ENCODE measurements around the gene ADAMTS6. TPM values are rescaled to one million over a fixed set of nuclear protein-coding genes. Genes with fewer than 3 reads are reported as not detected.

Gene ADAMTS6
- total RNA-seq, 3 donors from 2014 or later: 0.69 to 3.6 (median 1.4) TPM

- TF ChIP-seq, protein P1, sequence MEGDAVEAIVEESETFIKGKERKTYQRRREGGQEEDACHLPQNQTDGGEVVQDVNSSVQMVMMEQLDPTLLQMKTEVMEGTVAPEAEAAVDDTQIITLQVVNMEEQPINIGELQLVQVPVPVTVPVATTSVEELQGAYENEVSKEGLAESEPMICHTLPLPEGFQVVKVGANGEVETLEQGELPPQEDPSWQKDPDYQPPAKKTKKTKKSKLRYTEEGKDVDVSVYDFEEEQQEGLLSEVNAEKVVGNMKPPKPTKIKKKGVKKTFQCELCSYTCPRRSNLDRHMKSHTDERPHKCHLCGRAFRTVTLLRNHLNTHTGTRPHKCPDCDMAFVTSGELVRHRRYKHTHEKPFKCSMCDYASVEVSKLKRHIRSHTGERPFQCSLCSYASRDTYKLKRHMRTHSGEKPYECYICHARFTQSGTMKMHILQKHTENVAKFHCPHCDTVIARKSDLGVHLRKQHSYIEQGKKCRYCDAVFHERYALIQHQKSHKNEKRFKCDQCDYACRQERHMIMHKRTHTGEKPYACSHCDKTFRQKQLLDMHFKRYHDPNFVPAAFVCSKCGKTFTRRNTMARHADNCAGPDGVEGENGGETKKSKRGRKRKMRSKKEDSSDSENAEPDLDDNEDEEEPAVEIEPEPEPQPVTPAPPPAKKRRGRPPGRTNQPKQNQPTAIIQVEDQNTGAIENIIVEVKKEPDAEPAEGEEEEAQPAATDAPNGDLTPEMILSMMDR (IDR thresholded peaks at IDR 0.05): no peak
- intact Hi-C loops (cut with DNase I, micrococcal nuclease): no loop called here
- H3K36me3 ChIP-seq (ENCODE audit: low read depth): no peaks in the 10 kb centered on the region
- ATAC-seq (no peak), DNase-seq (no peak)
- no peak overlapping the region for H3K4me3 ChIP-seq
- no peaks in the 10 kb centered on the region for H3K4me1 ChIP-seq (ENCODE audit: low read depth)
- no peaks in the 10 kb centered on the region for H3K9me3 ChIP-seq
Measured at GRCh38 chr5:65299861-65300260, 181.9 kb downstream of the ADAMTS6 start.

- intact Hi-C loops (cut with DNase I, micrococcal nuclease): no loop called here
- no peaks in the 10 kb centered on the region for H3K9me3 ChIP-seq
- TF ChIP-seq, protein P1 (IDR thresholded peaks at IDR 0.05): no peak
- ATAC-seq (no peak), DNase-seq (no peak)
- H3K36me3 ChIP-seq (ENCODE audit: low read depth): no peaks in the 10 kb centered on the region
- H3K4me3 ChIP-seq: no peak overlapping the region
- no peaks in the 10 kb centered on the region for H3K4me1 ChIP-seq (ENCODE audit: low read depth)
Measured at GRCh38 chr5:65296067-65296466, 185.7 kb downstream of the ADAMTS6 start.

- Histone ChIP-seq H3K9me3 (no peaks in the 10 kb centered on the region), H3K36me3 (ENCODE audit: low read depth) (no peaks in the 10 kb centered on the region), H3K4me3 (no peak overlapping the region), H3K4me1 (ENCODE audit: low read depth) (no peaks in the 10 kb centered on the region)
- intact Hi-C loops (cut with DNase I, micrococcal nuclease): no loop called here
- no peak for ATAC-seq
- no peak for DNase-seq
- TF ChIP-seq, protein P1 (IDR thresholded peaks at IDR 0.05): no peak
Measured at GRCh38 chr5:65292196-65292595, 189.5 kb downstream of the ADAMTS6 start.

DNA sequence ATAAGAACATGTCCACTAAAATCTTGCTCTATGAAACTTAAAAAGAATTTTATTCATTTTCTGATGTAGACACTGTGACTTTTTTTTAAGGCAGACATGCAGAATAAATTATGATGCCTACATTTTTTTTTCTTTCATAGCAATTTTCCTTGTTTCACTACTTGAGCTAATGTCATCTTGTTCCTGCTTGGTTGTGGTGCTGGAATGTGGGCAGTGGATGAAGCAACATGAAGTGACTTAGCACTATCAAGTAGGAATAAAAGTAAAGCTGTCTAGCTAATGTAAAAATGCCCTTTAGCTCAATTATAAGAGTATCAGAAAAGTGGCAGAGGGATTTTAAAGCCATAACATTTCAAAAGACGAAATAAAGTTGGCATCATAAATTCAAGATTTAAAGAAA is 191.0 kb downstream of the ADAMTS6 start:
- no peak for ATAC-seq
- TF ChIP-seq, protein P1 (IDR thresholded peaks at IDR 0.05): no peak

GRCh38 chr5:65288657-65289056 is 193.1 kb downstream of the ADAMTS6 start:
- DNase-seq (no peak), ATAC-seq (no peak)
- TF ChIP-seq, protein P1 (IDR thresholded peaks at IDR 0.05): no peak
- intact Hi-C loops (cut with DNase I, micrococcal nuclease): no loop called here
- H3K4me1 ChIP-seq (ENCODE audit: low read depth): no peaks in the 10 kb centered on the region
- no peak overlapping the region for H3K4me3 ChIP-seq
- H3K36me3 ChIP-seq (ENCODE audit: low read depth): no peaks in the 10 kb centered on the region
- no peaks in the 10 kb centered on the region for H3K9me3 ChIP-seq

More for the DNA sequence above, 191.0 kb downstream of the ADAMTS6 start:
- Histone ChIP-seq H3K9me3 (no peaks in the 10 kb centered on the region), H3K36me3 (ENCODE audit: low read depth) (no peaks in the 10 kb centered on the region), H3K4me3 (no peak overlapping the region), H3K4me1 (ENCODE audit: low read depth) (no peaks in the 10 kb centered on the region)
- no peak for DNase-seq
- intact Hi-C loops (cut with DNase I, micrococcal nuclease): no loop called here

GRCh38 chr5:65279603-65280002 is 202.1 kb downstream of the ADAMTS6 start:
- H3K4me3 ChIP-seq: no peak overlapping the region
- H3K4me1 ChIP-seq (ENCODE audit: low read depth): no peaks in the 10 kb centered on the region
- ATAC-seq: no peak
- H3K36me3 ChIP-seq (ENCODE audit: low read depth): no peaks in the 10 kb centered on the region
- H3K9me3 ChIP-seq: no peaks in the 10 kb centered on the region
- intact Hi-C loops (cut with DNase I, micrococcal nuclease): no loop called here
- DNase-seq: no peak
- TF ChIP-seq, protein P1 (IDR thresholded peaks at IDR 0.05): no peak

All from mucosa of descending colon (tissue), 3 donors.